HepG2 (cell line): ENCODE data around the gene FBXO44. TPM values are rescaled to one million over a fixed set of nuclear protein-coding genes. Genes with fewer than 3 reads are reported as not detected.

Experiments used
- CBX5 ChIP-seq: sonication (generic); formaldehyde crosslinking; IDR thresholded peaks from 2 replicates; pipeline ENCODE4 v1.4.0; 2020; ENCODE audit warnings: missing genetic modification reagents, borderline replicate concordance
- PAXIP1 ChIP-seq: sonication (generic); formaldehyde crosslinking; conservative IDR thresholded peaks from 2 replicates; pipeline ENCODE4 v1.4.0; 2020; ENCODE audit warnings: mild to moderate bottlenecking, missing genetic modification reagents, moderate library complexity
- POLR2A ChIP-seq, 2 experiments: IDR thresholded peaks; 2 replicates each; pipeline ENCODE4 v1.6.1; 2011; ENCODE audit warnings: low read depth in 2 of 2, low read length in 2 of 2, mild to moderate bottlenecking in 1 of 2, moderate library complexity in 1 of 2; ENCODE audit not compliant: insufficient read depth in 1 of 2
- PRPF4 ChIP-seq: fragments of 200-400 bp; formaldehyde crosslinking; IDR thresholded peaks from 2 replicates; pipeline ENCODE4 v1.6.1; 2016; ENCODE audit warnings: low read length, low read depth; ENCODE audit not compliant: poor library complexity, severe bottlenecking
- PTBP1 ChIP-seq: fragments of 200-400 bp; formaldehyde crosslinking; IDR thresholded peaks from 2 replicates; pipeline ENCODE4 v1.6.1; 2018; ENCODE audit warnings: low read length, low read depth; ENCODE audit not compliant: poor library complexity, severe bottlenecking
- TBX3 ChIP-seq: fragments of 450-650 bp; IDR thresholded peaks from 2 replicates; pipeline ENCODE4 v1.6.1; 2017; ENCODE audit warnings: antibody characterized with exemption, mild to moderate bottlenecking, inconsistent platforms, borderline replicate concordance
- TEAD3 ChIP-seq: optimal IDR thresholded peaks from 2 replicates; pipeline ENCODE3; 2016; ENCODE audit warnings: borderline replicate concordance
- THAP11 ChIP-seq: IDR thresholded peaks from 2 replicates; pipeline ENCODE4 v1.6.1; 2016; ENCODE audit warnings: missing biosample characterization, missing genetic modification reagents
- YEATS2 ChIP-seq: sonication (generic); formaldehyde crosslinking; IDR thresholded peaks from 2 replicates; pipeline ENCODE4 v1.4.0; 2020; ENCODE audit warnings: missing genetic modification reagents, borderline replicate concordance
- ZNF12 ChIP-seq: sonication (generic); formaldehyde crosslinking; IDR thresholded peaks from 2 replicates; pipeline ENCODE4 v1.5.0; 2020; ENCODE audit warnings: missing genetic modification reagents
- ZNF142 ChIP-seq: sonication (generic); formaldehyde crosslinking; IDR thresholded peaks from 2 replicates; pipeline ENCODE4 v1.4.0; 2020; ENCODE audit warnings: missing genetic modification reagents
- ZNF382 ChIP-seq: sonication (generic); formaldehyde crosslinking; IDR thresholded peaks from 2 replicates; pipeline ENCODE4 v1.5.0; 2020; ENCODE audit warnings: missing genetic modification reagents, mild to moderate bottlenecking, borderline replicate concordance
- ZNF569 ChIP-seq: sonication (generic); formaldehyde crosslinking; IDR thresholded peaks from 2 replicates; pipeline ENCODE4 v1.5.0; 2020; ENCODE audit warnings: mild to moderate bottlenecking, missing genetic modification reagents, moderate library complexity, borderline replicate concordance
- ZNF746 ChIP-seq: sonication (generic); formaldehyde crosslinking; IDR thresholded peaks from 2 replicates; pipeline ENCODE4 v1.8.0; 2022; ENCODE audit warnings: mild to moderate bottlenecking, missing genetic modification reagents
- ZSCAN31 ChIP-seq: sonication (generic); formaldehyde crosslinking; IDR thresholded peaks from 2 replicates; pipeline ENCODE4 v1.5.0; 2020; ENCODE audit warnings: low read depth, mild to moderate bottlenecking, missing genetic modification reagents
- polyA plus RNA-seq, 8 experiments: library from polyadenylated mRNA; depleted of rRNA in 3 of 8; stranded (reverse) in 7 of 8; unstranded in 1 of 8; fragments of >200 nt; fragmentation: Illumina TruSeq in 4 of 8; extraction: Trizol in 4 of 8; gene quantifications; 2 replicates each; pipeline versions ENCODE4 v1.2.1 to v1.2.3, GENCODE V29; 2011 to 2016; ENCODE audit warnings: low read depth in 4 of 8, missing spikeins in 1 of 8, mixed read lengths in 1 of 8; ENCODE audit not compliant: insufficient read depth in 1 of 8
- total RNA-seq, 5 experiments: library from RNA; depleted of rRNA; stranded (reverse); fragments of >200 nt; fragmentation: Illumina TruSeq; extraction: Trizol; gene quantifications; 2 replicates each; pipeline ENCODE4 v1.2.3, GENCODE V29; 2016; ENCODE audit warnings: low read depth in 1 of 5
- TF ChIP-seq, protein P1 (sequence below): sonication (generic); formaldehyde crosslinking; IDR thresholded peaks from 2 replicates; pipeline ENCODE4 v1.4.0; 2020; ENCODE audit warnings: low read depth, mild to moderate bottlenecking, missing genetic modification reagents
- TF ChIP-seq, protein P2 (sequence below): sonication (generic); formaldehyde crosslinking; IDR thresholded peaks from 2 replicates; pipeline ENCODE4 v1.5.0; 2020; ENCODE audit warnings: mild to moderate bottlenecking, missing genetic modification reagents

FBXO44 gene
- total and polyA plus RNA-seq, 2 of the 13 experiments (the other 11 are each of a cell fraction or from before 2014, with no cell fraction given), result 22.4 to 27.9 TPM

DNA sequence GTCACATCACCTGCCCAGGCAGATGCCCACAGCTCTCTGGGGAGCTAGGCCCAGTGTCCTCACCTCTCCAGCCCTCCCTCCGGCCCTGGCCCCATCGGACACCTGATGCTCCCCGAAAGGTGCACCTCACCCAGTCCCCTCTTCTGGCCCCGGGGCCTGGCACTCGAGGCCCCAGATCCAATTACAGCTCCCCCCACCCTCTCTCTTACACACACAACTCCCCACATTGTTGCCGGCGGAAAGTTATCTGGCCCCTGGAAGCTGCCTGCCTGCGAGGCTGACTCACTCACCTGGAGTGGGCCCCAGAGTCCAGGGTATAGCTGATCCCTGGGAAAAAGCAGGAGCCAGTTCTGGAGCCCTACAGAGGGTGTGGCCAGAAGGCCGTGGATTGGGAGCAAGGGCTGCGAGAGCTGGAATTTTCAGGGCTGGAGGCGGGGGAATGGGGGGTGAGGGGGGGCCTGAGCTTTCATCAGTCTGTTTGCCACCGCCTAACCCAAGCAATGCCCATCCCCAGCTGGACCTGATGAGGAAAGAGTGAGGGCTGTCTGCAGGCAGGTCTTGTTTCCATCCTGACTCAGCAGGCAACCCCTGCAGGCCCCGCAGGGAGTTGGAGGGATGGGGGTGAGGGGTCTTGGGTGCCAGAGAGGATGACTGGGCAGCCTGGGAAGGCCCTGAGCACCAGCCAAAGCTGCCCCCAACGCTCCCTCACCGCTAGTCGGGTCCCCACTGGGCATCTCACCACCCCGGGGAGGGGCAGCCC is 1.4 kb upstream of the FBXO44 start (continued):
- TF ChIP-seq CBX5, result no peak
- peak; percentile 46 to 52; a peak in 2 of 4 replicates for TF ChIP-seq POLR2A (IDR thresholded peaks at IDR 0.05; ENCODE audit: insufficient read depth in 1 of 2, low read depth in 2 of 2, low read length in 2 of 2)
- TF ChIP-seq TEAD3, result peak; percentile 31
- TF ChIP-seq, protein P1, sequence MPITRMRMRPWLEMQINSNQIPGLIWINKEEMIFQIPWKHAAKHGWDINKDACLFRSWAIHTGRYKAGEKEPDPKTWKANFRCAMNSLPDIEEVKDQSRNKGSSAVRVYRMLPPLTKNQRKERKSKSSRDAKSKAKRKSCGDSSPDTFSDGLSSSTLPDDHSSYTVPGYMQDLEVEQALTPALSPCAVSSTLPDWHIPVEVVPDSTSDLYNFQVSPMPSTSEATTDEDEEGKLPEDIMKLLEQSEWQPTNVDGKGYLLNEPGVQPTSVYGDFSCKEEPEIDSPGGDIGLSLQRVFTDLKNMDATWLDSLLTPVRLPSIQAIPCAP (CRISPR knock-in tag), result no peak
- no peak; the same call in 1 of the 2 replicates for TF ChIP-seq YEATS2
- no peak for TF ChIP-seq TBX3
- TF ChIP-seq ZNF382 (CRISPR knock-in tag), result no peak
- TF ChIP-seq ZNF569, result no peak
- peak; percentile 86 for TF ChIP-seq PAXIP1 (CRISPR knock-in tag)
- no peak for TF ChIP-seq PTBP1
- no peak for TF ChIP-seq ZSCAN31 (CRISPR knock-in tag)
- TF ChIP-seq ZNF12 (CRISPR knock-in tag), result no peak
- no peak for TF ChIP-seq ZNF746 (CRISPR knock-in tag)
- no peak for TF ChIP-seq ZNF142 (CRISPR knock-in tag)
- TF ChIP-seq, protein P2, sequence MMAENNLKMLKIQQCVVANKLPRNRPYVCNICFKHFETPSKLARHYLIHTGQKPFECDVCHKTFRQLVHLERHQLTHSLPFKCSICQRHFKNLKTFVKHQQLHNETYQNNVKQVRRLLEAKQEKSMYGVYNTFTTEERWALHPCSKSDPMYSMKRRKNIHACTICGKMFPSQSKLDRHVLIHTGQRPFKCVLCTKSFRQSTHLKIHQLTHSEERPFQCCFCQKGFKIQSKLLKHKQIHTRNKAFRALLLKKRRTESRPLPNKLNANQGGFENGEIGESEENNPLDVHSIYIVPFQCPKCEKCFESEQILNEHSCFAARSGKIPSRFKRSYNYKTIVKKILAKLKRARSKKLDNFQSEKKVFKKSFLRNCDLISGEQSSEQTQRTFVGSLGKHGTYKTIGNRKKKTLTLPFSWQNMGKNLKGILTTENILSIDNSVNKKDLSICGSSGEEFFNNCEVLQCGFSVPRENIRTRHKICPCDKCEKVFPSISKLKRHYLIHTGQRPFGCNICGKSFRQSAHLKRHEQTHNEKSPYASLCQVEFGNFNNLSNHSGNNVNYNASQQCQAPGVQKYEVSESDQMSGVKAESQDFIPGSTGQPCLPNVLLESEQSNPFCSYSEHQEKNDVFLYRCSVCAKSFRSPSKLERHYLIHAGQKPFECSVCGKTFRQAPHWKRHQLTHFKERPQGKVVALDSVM (CRISPR knock-in tag), result peak; percentile 40; the same call in 1 of the 2 replicates
- TF ChIP-seq THAP11 (CRISPR knock-in tag), result peak; percentile 25; the same call in 1 of the 2 replicates
- TF ChIP-seq PRPF4, result no peak
